ENCODE data around the gene UIMC1.

DNA sequence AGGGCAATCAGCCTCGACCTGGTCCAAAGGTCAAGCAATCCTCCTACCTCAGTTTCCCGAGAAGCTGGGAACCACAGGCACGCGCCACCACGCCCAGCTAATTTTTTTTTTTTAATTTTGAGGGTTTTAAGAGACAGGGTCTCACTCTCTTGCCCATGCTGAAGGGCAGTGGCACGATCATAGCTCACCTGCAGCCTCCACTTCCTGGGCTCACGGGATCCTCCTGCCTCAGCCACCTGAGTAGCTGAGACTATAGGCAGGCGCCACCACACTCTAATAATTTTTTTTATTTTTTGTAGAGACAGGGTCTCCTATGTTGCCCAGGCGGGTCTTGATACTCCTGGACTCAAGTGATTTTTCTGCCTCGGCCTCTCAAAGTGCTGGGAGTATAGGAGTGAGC lies 1.6 kb downstream of the UIMC1 start:
- TF ChIP-seq CTCF (IDR thresholded peaks at IDR 0.05) (no peak), POLR2A (IDR thresholded peaks at IDR 0.05) (no peak)

Measured in right lobe of liver (tissue), 4 donors.